ENCODE data around the gene NEURL1B.

The NEURL1B gene

GRCh38 chr5:172637110-172637580 lies 3.9 kb upstream of the NEURL1B start:
- H3K9me3 ChIP-seq (ENCODE audit: control insufficient read depth, insufficient read depth, low read depth, low read length) = no peaks in the 10 kb centered on the region
- H3K27ac ChIP-seq (ENCODE audit: extremely low read depth, low read depth, low read length) = no peak overlapping the region
- CTCF ChIA-PET = interaction anchor here (1.2 kb wide), 1 partner anchor 158 kb away, joined by 3 read pairs; no protein-coding TSS in a partner anchor
- POLR2A ChIA-PET = no interaction called here
- no peaks in the 10 kb centered on the region for H3K36me3 ChIP-seq (ENCODE audit: control insufficient read depth in 2 of 2, insufficient read depth in 1 of 2, low read length in 2 of 2)
- no peak overlapping the region for H3K4me3 ChIP-seq (ENCODE audit: low read depth, low read length)
- TF ChIP-seq ZBTB48 (tag by site-specific recombination; IDR thresholded peaks at IDR 0.05) = peak; percentile 30; the same call in 1 of the 2 replicates
- TF ChIP-seq PRDM10 (tag by site-specific recombination; IDR thresholded peaks at IDR 0.05) = peak; percentile 47; the same call in 1 of the 2 replicates
- TF ChIP-seq ZNF677 (tag by site-specific recombination; IDR thresholded peaks at IDR 0.05) = no peak
- no peaks in the 10 kb centered on the region for H3K4me1 ChIP-seq (ENCODE audit: control insufficient read depth, insufficient read depth, low read length)

GRCh38 chr5:172637740-172638139 lies 3.3 kb upstream of the NEURL1B start:
- CTCF ChIA-PET = interaction anchor here (1.2 kb wide), 1 partner anchor 159 kb away, joined by 3 read pairs; no protein-coding TSS in a partner anchor
- Histone ChIP-seq H3K4me1 (ENCODE audit: control insufficient read depth, insufficient read depth, low read length) (no peaks in the 10 kb centered on the region), H3K27ac (ENCODE audit: extremely low read depth, low read depth, low read length) (no peak overlapping the region), H3K4me3 (ENCODE audit: low read depth, low read length) (no peak overlapping the region), H3K36me3 (ENCODE audit: control insufficient read depth in 2 of 2, insufficient read depth in 1 of 2, low read length in 2 of 2) (no peaks in the 10 kb centered on the region), H3K9me3 (ENCODE audit: control insufficient read depth, insufficient read depth, low read depth, low read length) (no peaks in the 10 kb centered on the region)
- POLR2A ChIA-PET = no interaction called here
- TF ChIP-seq ZSCAN18 (tag by site-specific recombination; IDR thresholded peaks at IDR 0.05) (no peak), ZNF18 (tag by site-specific recombination; IDR thresholded peaks at IDR 0.05) (no peak), ZNF530 (tag by site-specific recombination; IDR thresholded peaks at IDR 0.05; ENCODE audit: low read depth) (no peak)

GRCh38 chr5:172638209-172638768 lies 2.8 kb upstream of the NEURL1B start:
- no peaks in the 10 kb centered on the region for H3K4me1 ChIP-seq (ENCODE audit: control insufficient read depth, insufficient read depth, low read length)
- H3K9me3 ChIP-seq (ENCODE audit: control insufficient read depth, insufficient read depth, low read depth, low read length) = no peaks in the 10 kb centered on the region
- TF ChIP-seq KLF8 (tag by site-specific recombination; IDR thresholded peaks at IDR 0.05) (no peak), ZNF561 (tag by site-specific recombination; IDR thresholded peaks at IDR 0.05; ENCODE audit: borderline replicate concordance) (no peak), ZNF366 (tag by site-specific recombination; conservative IDR thresholded peaks at IDR 0.05) (peak; percentile 52), TRIM28 (IDR thresholded peaks at IDR 0.05; ENCODE audit: borderline replicate concordance, low read length) (no peak), ZNF18 (tag by site-specific recombination; IDR thresholded peaks at IDR 0.05) (no peak)
- ChIA-PET POLR2A (no interaction called here), CTCF (no interaction called here)
- no peak overlapping the region for H3K27ac ChIP-seq (ENCODE audit: extremely low read depth, low read depth, low read length)
- no peaks in the 10 kb centered on the region for H3K36me3 ChIP-seq (ENCODE audit: control insufficient read depth in 2 of 2, insufficient read depth in 1 of 2, low read length in 2 of 2)
- no peak overlapping the region for H3K4me3 ChIP-seq (ENCODE audit: low read depth, low read length)
